ENCODE data around the gene RNF19B.

RNF19B gene

GRCh38 chr1:32965251-32965747 lies 690 bp upstream of the RNF19B start:
- no peak for DNase-seq

- DNase-seq, result peak; percentile 70
Observed at GRCh38 chr1:32963746-32964460, 706 bp downstream of the RNF19B start.

- no peak for DNase-seq
Observed at GRCh38 chr1:32962248-32962896, 2.2 kb downstream of the RNF19B start.

- DNase-seq, result no peak
Observed at GRCh38 chr1:32960819-32961355, 3.7 kb downstream of the RNF19B start.

GRCh38 chr1:32960342-32960741 lies 4.3 kb downstream of the RNF19B start:
- no peak for DNase-seq

GRCh38 chr1:32958827-32959226 lies 5.8 kb downstream of the RNF19B start:
- no peak for DNase-seq

GRCh38 chr1:32957017-32957416 lies 7.6 kb downstream of the RNF19B start:
- no peak for DNase-seq

GRCh38 chr1:32954168-32954567 lies 10.4 kb downstream of the RNF19B start:
- DNase-seq, result no peak

- DNase-seq, result no peak
Observed at GRCh38 chr1:32953495-32953894, 11.1 kb downstream of the RNF19B start.

GRCh38 chr1:32949519-32949918 lies 15.1 kb downstream of the RNF19B start:
- no peak for DNase-seq

GRCh38 chr1:32948905-32949304 lies 15.7 kb downstream of the RNF19B start:
- DNase-seq, result no peak

GRCh38 chr1:32948390-32948722 lies 16.3 kb downstream of the RNF19B start:
- DNase-seq, result no peak

GRCh38 chr1:32947669-32948389 lies 16.8 kb downstream of the RNF19B start:
- DNase-seq, result no peak

- DNase-seq, result no peak
Observed at GRCh38 chr1:32946413-32946812, 18.2 kb downstream of the RNF19B start.

GRCh38 chr1:32944180-32944579 lies 20.4 kb downstream of the RNF19B start:
- DNase-seq, result no peak

GRCh38 chr1:32939655-32940371 lies 24.8 kb downstream of the RNF19B start:
- DNase-seq, result no peak

GRCh38 chr1:32937061-32937460 lies 27.5 kb downstream of the RNF19B start:
- no peak for DNase-seq

GRCh38 chr1:32934535-32934934 lies 30.1 kb downstream of the RNF19B start:
- DNase-seq, result no peak

- DNase-seq, result no peak
Observed at GRCh38 chr1:32933742-32934322, 30.8 kb downstream of the RNF19B start.

- DNase-seq, result no peak
Observed at GRCh38 chr1:32931760-32932159, 32.8 kb downstream of the RNF19B start.

GRCh38 chr1:32929366-32929765 lies 35.2 kb downstream of the RNF19B start:
- DNase-seq, result no peak

GRCh38 chr1:32928715-32929114 lies 35.9 kb downstream of the RNF19B start:
- no peak for DNase-seq

- no peak for DNase-seq
Observed at GRCh38 chr1:32928285-32928684, 36.3 kb downstream of the RNF19B start.
